Measurements from ENCODE around the gene PLEKHA7. TPM values are rescaled to one million over a fixed set of nuclear protein-coding genes. Genes with fewer than 3 reads are reported as not detected.

The PLEKHA7 gene
- total and polyA plus RNA-seq, 2 of the 13 experiments (the other 11 are each of a cell fraction or from before 2014, with no cell fraction given): 17.5 to 18.7 TPM

GRCh38 chr11:16981651-16982194 is 32.5 kb downstream of the PLEKHA7 start (continued):
- TF ChIP-seq TCF12 (IDR thresholded peaks at IDR 0.05) (no peak), TCF12 (CRISPR knock-in tag; IDR thresholded peaks at IDR 0.05) (no peak), MTERF4 (CRISPR knock-in tag; IDR thresholded peaks at IDR 0.05) (no peak), TOPORS (CRISPR knock-in tag; IDR thresholded peaks at IDR 0.05) (no peak), SOX6 (IDR thresholded peaks at IDR 0.05) (no peak), SOX6 (CRISPR knock-in tag; IDR thresholded peaks at IDR 0.05) (peak; percentile 77), ATF6 (CRISPR knock-in tag; conservative IDR thresholded peaks at IDR 0.05) (no peak), ATF4 (CRISPR knock-in tag; IDR thresholded peaks at IDR 0.05) (peak in 1 of 2 experiments; percentile 45; a peak in 2 of 4 replicates), KAT7 (CRISPR knock-in tag; IDR thresholded peaks at IDR 0.05; ENCODE audit: borderline replicate concordance) (no peak), ZBTB25 (CRISPR knock-in tag; IDR thresholded peaks at IDR 0.05) (no peak), IKZF5 (CRISPR knock-in tag; IDR thresholded peaks at IDR 0.05) (0 out of 2 replicates have a peak, but pooled peaks have one; percentile 15), ZBTB10 (CRISPR knock-in tag; IDR thresholded peaks at IDR 0.05; ENCODE audit: borderline replicate concordance) (no peak), SMAD1 (CRISPR knock-in tag; IDR thresholded peaks at IDR 0.05; ENCODE audit: borderline replicate concordance, low read depth) (no peak), PAX8 (CRISPR knock-in tag; IDR thresholded peaks at IDR 0.05; ENCODE audit: borderline replicate concordance) (no peak), JUNB (CRISPR knock-in tag; IDR thresholded peaks at IDR 0.05; ENCODE audit: borderline replicate concordance) (no peak; the same call in 1 of the 2 replicates), ZNF12 (CRISPR knock-in tag; IDR thresholded peaks at IDR 0.05) (peak; percentile 34; the same call in 1 of the 2 replicates), POLR2A (IDR thresholded peaks at IDR 0.05; ENCODE audit: insufficient read depth in 1 of 2, low read depth in 2 of 2, low read length in 2 of 2) (peak in 1 of 2 experiments; percentile 42; a peak in 1 of 4 replicates), ZNF253 (CRISPR knock-in tag; IDR thresholded peaks at IDR 0.05; ENCODE audit: borderline replicate concordance) (no peak), ZSCAN29 (CRISPR knock-in tag; conservative IDR thresholded peaks at IDR 0.05) (no peak), CHD2 (IDR thresholded peaks at IDR 0.05; ENCODE audit: low read depth, low read length) (no peak)
